ENCODE measurements around the gene ZNF281. TPM values are rescaled to one million over a fixed set of nuclear protein-coding genes. Genes with fewer than 3 reads are reported as not detected.

The ZNF281 gene
- total RNA-seq, 1 experiment from 2014 or later, result 18.8 TPM

GRCh38 chr1:200401263-200401662, 8.6 kb downstream of the ZNF281 start:
- H2AFZ ChIP-seq, result no peak overlapping the region
- H3K79me2 ChIP-seq (ENCODE audit: low read depth), result peaks cover 55% of the 10 kb centered on the region
- peaks cover 6% of the 10 kb centered on the region; the same call in 1 of the 2 replicates for H3F3A ChIP-seq (ENCODE audit: insufficient read depth, low read depth)
- DNase-seq, result no peak
- H3K9me3 ChIP-seq (ENCODE audit: insufficient read depth, low read depth), result no peaks in the 10 kb centered on the region
- POLR2A ChIA-PET (ENCODE audit: unreplicated experiment), result interaction anchor here (0.6 to 0.7 kb wide), 2 partner anchors 14 to 120 kb away, joined by 4 to 8 read pairs; no protein-coding TSS in a partner anchor
- no peak overlapping the region for H3K4me2 ChIP-seq
- H3K4me1 ChIP-seq (replicated peaks; ENCODE audit: insufficient read depth), result peaks cover 15% of the 10 kb centered on the region
- TF ChIP-seq EZH2 (IDR thresholded peaks at IDR 0.05; ENCODE audit: low read depth) (no peak), CTCF (conservative IDR thresholded peaks at IDR 0.05) (no peak)
- H4K20me1 ChIP-seq (ENCODE audit: insufficient read depth), result no peaks in the 10 kb centered on the region; the same call in 1 of the 2 replicates
- no peaks in the 10 kb centered on the region for H3K27me3 ChIP-seq (ENCODE audit: insufficient read depth, low read depth)
- intact Hi-C loops (cut with micrococcal nuclease; ENCODE audit: unreplicated experiment), result no loop called here
- no TSS peak for BruUV-seq (replicated peaks)
- no peak overlapping the region for H3K27ac ChIP-seq
- CTCF ChIA-PET, result interaction anchor here (0.6 kb wide), 1 partner anchor 15 kb away, joined by 4 read pairs; no protein-coding TSS in a partner anchor
- H3K4me3 ChIP-seq, result no peak overlapping the region
- no peaks in the 10 kb centered on the region for H3K9me2 ChIP-seq (ENCODE audit: insufficient read depth)
- peaks cover 32% of the 10 kb centered on the region for H3K36me3 ChIP-seq (ENCODE audit: low read depth)

GRCh38 chr1:200400556-200400955, 9.3 kb downstream of the ZNF281 start:
- Histone ChIP-seq H3K27ac (no peak overlapping the region), H3K9me2 (ENCODE audit: insufficient read depth) (no peaks in the 10 kb centered on the region), H3F3A (ENCODE audit: insufficient read depth, low read depth) (peaks cover 7% of the 10 kb centered on the region), H4K20me1 (ENCODE audit: insufficient read depth) (no peaks in the 10 kb centered on the region; the same call in 1 of the 2 replicates), H3K4me1 (replicated peaks; ENCODE audit: insufficient read depth) (peaks cover 8% of the 10 kb centered on the region), H3K27me3 (ENCODE audit: insufficient read depth, low read depth) (no peaks in the 10 kb centered on the region), H3K9me3 (ENCODE audit: insufficient read depth, low read depth) (no peaks in the 10 kb centered on the region), H3K79me2 (ENCODE audit: low read depth) (peaks cover 48% of the 10 kb centered on the region), H2AFZ (no peak overlapping the region), H3K4me3 (no peak overlapping the region), H3K36me3 (ENCODE audit: low read depth) (peaks cover 27% of the 10 kb centered on the region), H3K4me2 (no peak overlapping the region)
- CTCF ChIA-PET, result interaction anchor here (0.6 kb wide), 1 partner anchor 14 kb away, joined by 4 read pairs; no protein-coding TSS in a partner anchor
- BruUV-seq (replicated peaks), result no TSS peak
- TF ChIP-seq EZH2 (IDR thresholded peaks at IDR 0.05; ENCODE audit: low read depth) (no peak), CTCF (conservative IDR thresholded peaks at IDR 0.05) (no peak)
- DNase-seq, result no peak
- intact Hi-C loops (cut with micrococcal nuclease; ENCODE audit: unreplicated experiment), result no loop called here
- POLR2A ChIA-PET (ENCODE audit: unreplicated experiment), result interaction anchor here (0.6 to 0.7 kb wide), 2 partner anchors 15 to 120 kb away, joined by 4 to 8 read pairs; no protein-coding TSS in a partner anchor

- no peak overlapping the region for H3K4me2 ChIP-seq
- CTCF ChIA-PET, result no interaction called here
- H3K27ac ChIP-seq, result no peak overlapping the region
- 0 out of 2 replicates have a peak, but pooled peaks cover under 1% of the 10 kb centered on the region for H3K4me1 ChIP-seq (replicated peaks; ENCODE audit: insufficient read depth)
- POLR2A ChIA-PET (ENCODE audit: unreplicated experiment), result no interaction called here
- no peaks in the 10 kb centered on the region for H3K9me2 ChIP-seq (ENCODE audit: insufficient read depth)
- H3K27me3 ChIP-seq (ENCODE audit: insufficient read depth, low read depth), result no peaks in the 10 kb centered on the region
- TF ChIP-seq CTCF (conservative IDR thresholded peaks at IDR 0.05) (no peak), EZH2 (IDR thresholded peaks at IDR 0.05; ENCODE audit: low read depth) (no peak)
- no peaks in the 10 kb centered on the region for H4K20me1 ChIP-seq (ENCODE audit: insufficient read depth)
- intact Hi-C loops (cut with micrococcal nuclease; ENCODE audit: unreplicated experiment), result no loop called here
- H3K9me3 ChIP-seq (ENCODE audit: insufficient read depth, low read depth), result no peaks in the 10 kb centered on the region
- peaks cover 25% of the 10 kb centered on the region for H3K36me3 ChIP-seq (ENCODE audit: low read depth)
- no TSS peak for BruUV-seq (replicated peaks)
- no peak overlapping the region for H2AFZ ChIP-seq
- H3K4me3 ChIP-seq, result no peak overlapping the region
- H3K79me2 ChIP-seq (ENCODE audit: low read depth), result peaks cover 41% of the 10 kb centered on the region
- DNase-seq, result no peak
- H3F3A ChIP-seq (ENCODE audit: insufficient read depth, low read depth), result peaks cover 12% of the 10 kb centered on the region
Measured at GRCh38 chr1:200399860-200400259, 10.0 kb downstream of the ZNF281 start.

Data from PC-9 (cell line).